ENCODE measurements around the gene OR1N1.

OR1N1 gene

DNA sequence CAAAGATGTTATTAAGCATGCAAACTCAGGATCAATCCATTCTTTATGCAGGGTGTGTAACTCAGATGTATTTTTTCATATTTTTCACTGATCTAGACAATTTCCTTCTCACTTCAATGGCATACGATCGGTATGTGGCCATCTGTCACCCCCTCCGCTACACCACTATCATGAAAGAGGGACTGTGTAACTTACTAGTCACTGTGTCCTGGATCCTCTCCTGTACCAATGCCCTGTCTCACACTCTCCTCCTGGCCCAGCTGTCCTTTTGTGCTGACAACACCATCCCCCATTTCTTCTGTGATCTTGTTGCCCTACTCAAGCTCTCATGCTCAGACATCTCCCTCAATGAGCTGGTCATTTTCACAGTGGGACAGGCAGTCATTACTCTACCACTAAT lies 7.7 kb downstream of the OR1N1 start:
- TF ChIP-seq, protein P1, sequence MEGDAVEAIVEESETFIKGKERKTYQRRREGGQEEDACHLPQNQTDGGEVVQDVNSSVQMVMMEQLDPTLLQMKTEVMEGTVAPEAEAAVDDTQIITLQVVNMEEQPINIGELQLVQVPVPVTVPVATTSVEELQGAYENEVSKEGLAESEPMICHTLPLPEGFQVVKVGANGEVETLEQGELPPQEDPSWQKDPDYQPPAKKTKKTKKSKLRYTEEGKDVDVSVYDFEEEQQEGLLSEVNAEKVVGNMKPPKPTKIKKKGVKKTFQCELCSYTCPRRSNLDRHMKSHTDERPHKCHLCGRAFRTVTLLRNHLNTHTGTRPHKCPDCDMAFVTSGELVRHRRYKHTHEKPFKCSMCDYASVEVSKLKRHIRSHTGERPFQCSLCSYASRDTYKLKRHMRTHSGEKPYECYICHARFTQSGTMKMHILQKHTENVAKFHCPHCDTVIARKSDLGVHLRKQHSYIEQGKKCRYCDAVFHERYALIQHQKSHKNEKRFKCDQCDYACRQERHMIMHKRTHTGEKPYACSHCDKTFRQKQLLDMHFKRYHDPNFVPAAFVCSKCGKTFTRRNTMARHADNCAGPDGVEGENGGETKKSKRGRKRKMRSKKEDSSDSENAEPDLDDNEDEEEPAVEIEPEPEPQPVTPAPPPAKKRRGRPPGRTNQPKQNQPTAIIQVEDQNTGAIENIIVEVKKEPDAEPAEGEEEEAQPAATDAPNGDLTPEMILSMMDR (IDR thresholded peaks at IDR 0.05; ENCODE audit: insufficient read depth, low read length, poor library complexity, severe bottlenecking): no peak
- no peaks in the 10 kb centered on the region for H3K36me3 ChIP-seq (ENCODE audit: control insufficient read depth, insufficient read depth, low read length)
- no peaks in the 10 kb centered on the region for H3K27me3 ChIP-seq (replicated peaks; ENCODE audit: control insufficient read depth, insufficient read depth, low read length)
- H3K4me3 ChIP-seq (replicated peaks; ENCODE audit: low read depth, low read length): no peak overlapping the region
- no peak for DNase-seq (ENCODE audit: extremely low read depth, insufficient read length)

DNA sequence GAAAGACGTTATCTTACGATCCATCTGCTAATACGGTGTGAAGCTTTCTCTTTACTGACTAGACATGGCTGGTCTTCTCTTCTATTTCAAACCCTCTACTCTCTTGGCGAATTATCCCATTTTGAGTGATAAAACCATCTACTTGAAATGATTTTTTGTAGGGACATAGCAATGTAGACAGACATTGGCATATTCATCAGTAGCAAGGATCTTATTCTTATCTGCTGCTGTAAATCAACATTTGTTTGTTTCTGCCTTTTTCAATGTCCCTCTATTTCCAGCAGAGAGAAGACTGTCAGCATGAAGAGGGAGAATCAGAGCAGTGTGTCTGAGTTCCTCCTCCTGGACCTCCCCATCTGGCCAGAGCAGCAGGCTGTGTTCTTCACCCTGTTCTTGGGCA lies 8.3 kb downstream of the OR1N1 start, which contains the start of gene OR1J4:
TSS of gene OR1J4 (plus strand) at position 301 of the 400 bp plus-strand sequence. CDS start at position 301, 0 bp downstream.
- H3K27me3 ChIP-seq (replicated peaks; ENCODE audit: control insufficient read depth, insufficient read depth, low read length): no peaks in the 10 kb centered on the region
- no peaks in the 10 kb centered on the region for H3K36me3 ChIP-seq (ENCODE audit: control insufficient read depth, insufficient read depth, low read length)
- H3K4me3 ChIP-seq (replicated peaks; ENCODE audit: low read depth, low read length): no peak within 1 kb of the TSS
- TF ChIP-seq, protein P1 (IDR thresholded peaks at IDR 0.05; ENCODE audit: insufficient read depth, low read length, poor library complexity, severe bottlenecking): no peak
- DNase-seq (ENCODE audit: extremely low read depth, insufficient read length): no peak

DNA sequence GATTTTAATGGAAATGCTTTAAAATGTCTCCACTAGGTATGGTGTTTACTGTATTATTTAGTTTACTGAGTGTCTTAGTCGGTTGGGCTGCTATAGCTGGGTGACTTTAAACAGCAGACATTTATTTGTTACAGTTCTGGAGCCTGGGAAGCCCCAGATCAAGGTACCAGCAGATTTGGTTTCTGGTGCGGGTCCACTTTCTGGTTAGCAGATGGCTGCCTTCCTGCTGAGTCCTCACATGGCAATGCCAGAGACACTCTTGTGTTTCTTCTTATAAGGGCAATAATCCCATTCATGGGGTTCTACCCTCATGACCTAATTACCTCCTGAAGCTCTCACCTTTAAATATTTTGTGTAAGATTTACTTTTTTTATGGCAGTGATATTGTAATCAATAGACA lies 8.9 kb downstream of the OR1N1 start:
- no peak for DNase-seq (ENCODE audit: extremely low read depth, insufficient read length)
- H3K4me3 ChIP-seq (replicated peaks; ENCODE audit: low read depth, low read length): no peak overlapping the region
- H3K36me3 ChIP-seq (ENCODE audit: control insufficient read depth, insufficient read depth, low read length): no peaks in the 10 kb centered on the region
- TF ChIP-seq, protein P1 (IDR thresholded peaks at IDR 0.05; ENCODE audit: insufficient read depth, low read length, poor library complexity, severe bottlenecking): no peak
- H3K27me3 ChIP-seq (replicated peaks; ENCODE audit: control insufficient read depth, insufficient read depth, low read length): no peaks in the 10 kb centered on the region

DNA sequence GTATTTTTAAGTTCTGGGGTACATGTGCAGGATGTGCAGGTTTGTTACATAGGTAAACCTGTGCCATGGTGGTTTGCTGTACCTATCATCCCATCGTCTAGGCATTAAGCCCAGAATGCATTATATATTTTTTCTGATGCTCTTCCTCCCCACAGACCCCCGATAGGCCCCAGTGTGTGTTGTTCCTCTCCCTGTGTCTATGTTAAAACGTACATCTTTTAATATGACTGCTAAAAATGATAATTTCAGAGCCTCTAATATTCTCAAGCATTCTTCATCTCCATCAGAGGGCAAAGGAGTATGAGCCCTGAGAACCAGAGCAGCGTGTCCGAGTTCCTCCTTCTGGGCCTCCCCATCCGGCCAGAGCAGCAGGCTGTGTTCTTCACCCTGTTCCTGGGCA lies 16.6 kb downstream of the OR1N1 start, which contains the start of gene OR1J2:
TSS of gene OR1J2 (plus strand) at position 301 of the 400 bp plus-strand sequence. CDS start at position 301, 0 bp downstream.
- TF ChIP-seq, protein P1 (IDR thresholded peaks at IDR 0.05; ENCODE audit: insufficient read depth, low read length, poor library complexity, severe bottlenecking): no peak
- no peaks in the 10 kb centered on the region for H3K27me3 ChIP-seq (replicated peaks; ENCODE audit: control insufficient read depth, insufficient read depth, low read length)
- no peaks in the 10 kb centered on the region for H3K36me3 ChIP-seq (ENCODE audit: control insufficient read depth, insufficient read depth, low read length)
- H3K4me3 ChIP-seq (replicated peaks; ENCODE audit: low read depth, low read length): no peak within 1 kb of the TSS
- DNase-seq (ENCODE audit: extremely low read depth, insufficient read length): no peak

DNA sequence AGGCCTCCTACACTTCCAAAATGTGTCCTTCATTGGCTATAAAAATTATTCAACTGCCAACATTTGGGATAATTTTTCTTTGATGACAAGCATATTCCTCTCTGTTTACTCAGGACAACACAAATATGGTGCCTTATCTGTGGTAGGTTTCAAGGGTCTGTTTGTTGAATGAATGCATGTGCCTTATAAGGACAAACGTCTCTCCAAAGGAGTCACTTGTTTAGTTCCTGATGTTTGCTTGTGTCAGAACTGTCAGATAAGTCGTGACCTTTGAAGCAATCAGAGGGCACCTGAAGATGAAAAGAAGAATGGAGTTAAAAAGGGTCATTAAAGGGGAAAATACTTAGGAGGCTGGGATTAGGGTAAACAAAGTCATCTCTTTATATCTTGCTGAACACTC lies 20.1 kb downstream of the OR1N1 start:
- no peaks in the 10 kb centered on the region for H3K27me3 ChIP-seq (replicated peaks; ENCODE audit: control insufficient read depth, insufficient read depth, low read length)
- no peak overlapping the region for H3K4me3 ChIP-seq (replicated peaks; ENCODE audit: low read depth, low read length)
- no peaks in the 10 kb centered on the region for H3K36me3 ChIP-seq (ENCODE audit: control insufficient read depth, insufficient read depth, low read length)
- DNase-seq (ENCODE audit: extremely low read depth, insufficient read length): no peak
- TF ChIP-seq, protein P1 (IDR thresholded peaks at IDR 0.05; ENCODE audit: insufficient read depth, low read length, poor library complexity, severe bottlenecking): no peak

DNA sequence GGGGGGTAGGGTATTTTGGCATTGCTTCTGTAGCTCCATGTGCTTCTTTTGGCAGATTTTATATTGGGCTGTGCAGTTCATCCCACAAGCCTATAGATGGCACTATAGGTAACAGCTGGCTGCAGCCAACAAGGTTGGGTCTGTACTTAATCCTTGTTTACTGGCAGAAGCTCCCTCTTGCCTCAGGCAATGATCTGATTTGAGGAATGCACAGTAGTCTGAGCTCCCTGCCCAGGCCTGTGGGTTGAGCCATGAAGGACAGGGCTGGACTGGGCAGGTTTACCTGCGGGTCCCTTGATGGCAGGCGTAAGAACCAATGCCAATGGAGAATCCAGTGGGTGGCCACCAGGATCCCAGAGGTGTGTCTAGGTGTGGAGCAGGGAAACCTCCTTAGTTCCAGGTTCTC lies 28.2 kb downstream of the OR1N1 start:
- Histone ChIP-seq H3K4me3 (replicated peaks; ENCODE audit: low read depth, low read length) (no peak overlapping the region), H3K27me3 (replicated peaks; ENCODE audit: control insufficient read depth, insufficient read depth, low read length) (no peaks in the 10 kb centered on the region), H3K36me3 (ENCODE audit: control insufficient read depth, insufficient read depth, low read length) (no peaks in the 10 kb centered on the region)
- TF ChIP-seq, protein P1 (IDR thresholded peaks at IDR 0.05; ENCODE audit: insufficient read depth, low read length, poor library complexity, severe bottlenecking): peak; percentile 84
- DNase-seq (ENCODE audit: extremely low read depth, insufficient read length): peak; percentile 4

Measured in GM06990 (cell line).